GM12864 (cell line): ENCODE measurements around the gene LTBP1.

ENCODE experiments used
- DNase-seq: peaks from one replicate; pipeline ENCODE4 v3.0.0-alpha.2; 2011; ENCODE audit warnings: low read depth
- H3K4me3 ChIP-seq: 2 replicates; pipeline ENCODE4 v1.5.1; 2011; ENCODE audit warnings: mild to moderate bottlenecking, low read depth, low read length, control low read depth
- CTCF ChIP-seq: IDR thresholded peaks from 2 replicates; pipeline ENCODE4 v1.5.1; 2011; ENCODE audit warnings: low read depth, mild to moderate bottlenecking, moderate library complexity, low read length, control low read depth, inconsistent platforms; ENCODE audit errors: missing control alignments

The LTBP1 gene

GRCh38 chr2:33221046-33221784 lies 274.5 kb downstream of the LTBP1 start:
- no peak for TF ChIP-seq CTCF
- no peak overlapping the region for H3K4me3 ChIP-seq
- DNase-seq, result no peak

GRCh38 chr2:33222309-33222708 lies 275.6 kb downstream of the LTBP1 start:
- no peak for TF ChIP-seq CTCF
- no peak for DNase-seq

DNA sequence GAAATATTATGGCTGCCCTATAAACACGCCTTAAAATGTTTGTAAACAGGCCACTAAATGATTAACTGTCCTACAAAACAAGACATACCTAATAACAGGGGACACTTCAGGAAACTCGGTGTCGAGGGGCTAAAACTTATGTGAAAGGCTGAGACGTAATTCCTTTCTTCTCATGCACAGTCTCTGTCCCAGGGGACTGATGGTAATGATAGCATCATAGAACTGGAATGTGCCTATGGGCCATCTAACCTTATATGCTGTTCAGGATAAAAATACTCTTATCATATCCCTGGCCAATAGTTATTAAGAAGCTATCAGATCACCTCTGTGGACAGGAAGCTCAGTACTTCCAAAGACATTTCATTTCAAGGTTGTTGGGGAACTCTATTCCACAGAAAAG lies 277.1 kb downstream of the LTBP1 start:
- DNase-seq, result no peak
- TF ChIP-seq CTCF, result no peak
- H3K4me3 ChIP-seq, result no peak overlapping the region

More at GRCh38 chr2:33222309-33222708, 275.6 kb downstream of the LTBP1 start:
- H3K4me3 ChIP-seq, result no peak overlapping the region

DNA sequence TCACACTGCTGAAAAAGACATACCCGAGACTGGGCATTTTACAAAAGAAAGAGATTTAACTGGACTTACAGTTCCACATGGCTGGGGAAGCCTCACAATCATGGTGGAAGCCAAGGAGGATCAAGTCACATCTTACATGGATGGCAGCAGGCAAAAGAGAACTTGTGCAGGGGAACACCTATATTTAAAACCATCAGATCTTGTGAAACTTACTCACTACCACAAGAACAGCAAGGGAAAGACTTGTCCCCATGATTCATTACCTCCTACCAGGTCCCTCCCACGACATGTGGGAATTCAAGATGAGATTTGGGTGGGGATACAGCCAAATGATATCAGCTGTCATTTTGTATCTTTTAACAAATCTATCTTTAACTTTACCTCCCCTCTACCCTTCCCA lies 278.6 kb downstream of the LTBP1 start:
- H3K4me3 ChIP-seq, result no peak overlapping the region
- DNase-seq, result no peak
- no peak for TF ChIP-seq CTCF

GRCh38 chr2:33226546-33226945 lies 279.8 kb downstream of the LTBP1 start:
- no peak for DNase-seq
- H3K4me3 ChIP-seq, result no peak overlapping the region
- TF ChIP-seq CTCF, result no peak

- H3K4me3 ChIP-seq, result no peak overlapping the region
- DNase-seq, result no peak
- no peak for TF ChIP-seq CTCF
These were observed 282.9 kb downstream of the LTBP1 start for GRCh38 chr2:33229646-33230045.

- no peak for TF ChIP-seq CTCF
- DNase-seq, result no peak
- H3K4me3 ChIP-seq, result no peak overlapping the region
These were observed 283.4 kb downstream of the LTBP1 start for GRCh38 chr2:33230195-33230594.
